K562 (cell line): ENCODE data around the gene ANKRD13B. TPM values are rescaled to one million over a fixed set of nuclear protein-coding genes. Genes with fewer than 3 reads are reported as not detected.

Experiments
- CTBP1 ChIP-seq: fragments of 450-650 bp; IDR thresholded peaks from 2 replicates; pipeline ENCODE4 v1.6.1; 2016; ENCODE audit warnings: borderline replicate concordance
- EP400 ChIP-seq: fragments of 450-650 bp; IDR thresholded peaks from 2 replicates; pipeline ENCODE4 v1.6.1; 2017; ENCODE audit warnings: antibody characterized with exemption, mild to moderate bottlenecking, moderate library complexity
- GATAD2B ChIP-seq: fragments of 450-650 bp; IDR thresholded peaks from 2 replicates; pipeline ENCODE4 v1.6.1; 2017; ENCODE audit warnings: mild to moderate bottlenecking, borderline replicate concordance
- HNRNPL ChIP-seq: fragments of 200-400 bp; formaldehyde crosslinking; IDR thresholded peaks from 2 replicates; pipeline ENCODE4 v1.6.1; 2017; ENCODE audit warnings: low read depth, mild to moderate bottlenecking, low read length
- PTBP1 ChIP-seq: fragments of 200-400 bp; formaldehyde crosslinking; IDR thresholded peaks from 2 replicates; pipeline ENCODE4 v1.6.1; 2017; ENCODE audit warnings: low read depth, low read length
- RB1 ChIP-seq: fragments of 450-650 bp; IDR thresholded peaks from 2 replicates; pipeline ENCODE4 v1.6.1; 2017; ENCODE audit warnings: low read depth, mild to moderate bottlenecking
- RBM15 ChIP-seq: fragments of 200-400 bp; formaldehyde crosslinking; IDR thresholded peaks from 2 replicates; pipeline ENCODE4 v1.6.1; 2018; ENCODE audit warnings: mild to moderate bottlenecking, low read length, moderate library complexity; ENCODE audit not compliant: insufficient read depth
- SAP30 ChIP-seq: fragments of 200-600 bp; sonication (generic); IDR thresholded peaks from 2 replicates; pipeline ENCODE4 v1.6.1; 2012; ENCODE audit warnings: borderline replicate concordance, low read depth, mild to moderate bottlenecking, moderate library complexity, low read length, control low read depth, inconsistent platforms; ENCODE audit not compliant: insufficient read depth, poor library complexity, severe bottlenecking
- SIN3B ChIP-seq: fragments of 450-650 bp; IDR thresholded peaks from 2 replicates; pipeline ENCODE4 v1.6.1; 2017; ENCODE audit warnings: low read depth, mild to moderate bottlenecking, moderate library complexity
- SMARCC2 ChIP-seq: fragments of 450-650 bp; IDR thresholded peaks from 2 replicates; pipeline ENCODE4 v1.6.1; 2017; ENCODE audit warnings: antibody characterized with exemption, moderate library complexity, mild to moderate bottlenecking, low read depth
- SRF ChIP-seq, 2 experiments: fragments of 250-450, 450-650 bp in 1 of 2; sonication (Bioruptor Pico) in 1 of 2; sonication (generic) in 1 of 2; formaldehyde crosslinking; IDR thresholded peaks; 2 replicates each; pipeline versions ENCODE4 v1.5.0 to v1.5.1; 2020 to 2022; ENCODE audit warnings: mild to moderate bottlenecking in 1 of 2, missing genetic modification reagents in 1 of 2
- YY1 ChIP-seq, 3 experiments: IDR thresholded peaks; 2 replicates each; pipeline ENCODE4 v1.6.1; 2011; ENCODE audit warnings: low read length in 2 of 3, mild to moderate bottlenecking in 2 of 3, moderate library complexity in 2 of 3, borderline replicate concordance in 1 of 3, control low read depth in 1 of 3, low read depth in 1 of 3; ENCODE audit not compliant: insufficient read depth in 3 of 3, insufficient replicate concordance in 2 of 3, control insufficient read depth in 1 of 3, insufficient read length in 1 of 3; ENCODE audit errors: extremely low read depth in 1 of 3
- ZC3H4 ChIP-seq: sonication (generic); formaldehyde crosslinking; IDR thresholded peaks from 2 replicates; pipeline ENCODE4 v1.9.0; 2021; ENCODE audit warnings: missing genetic modification reagents, borderline replicate concordance
- ZNF12 ChIP-seq: sonication (generic); formaldehyde crosslinking; IDR thresholded peaks from 2 replicates; pipeline ENCODE4 v1.4.0; 2020; ENCODE audit warnings: mild to moderate bottlenecking, missing genetic modification reagents
- polyA plus RNA-seq, 8 experiments: library from polyadenylated mRNA; depleted of rRNA in 4 of 8; stranded (reverse) in 5 of 8; unstranded in 3 of 8; fragments of >200 nt; fragmentation: Nextera tagmentation in 2 of 8; fragmentation: Illumina TruSeq in 1 of 8; extraction: Ambion mirVana in 2 of 8; extraction: Trizol in 1 of 8; gene quantifications; 2 replicates each; pipeline versions ENCODE4 v1.2.1 to v1.2.3, GENCODE V29; 2011 to 2014; ENCODE audit warnings: inconsistent platforms in 1 of 8, missing spikeins in 1 of 8
- total RNA-seq, 7 experiments: library from RNA; depleted of rRNA in 6 of 7; stranded (reverse); fragments of >200 nt in 6 of 7; fragmentation: Illumina TruSeq in 2 of 7; extraction: Trizol in 2 of 7; gene quantifications; 2 replicates each; pipeline versions ENCODE4 v1.2.1 to v1.2.3, GENCODE V29; 2011 to 2021; ENCODE audit warnings: low replicate concordance in 1 of 7
- TF ChIP-seq, protein P1 (sequence below): sonication (generic); formaldehyde crosslinking; IDR thresholded peaks from 2 replicates; pipeline ENCODE4 v1.8.1; 2023; ENCODE audit warnings: mild to moderate bottlenecking, missing genetic modification reagents
- TF ChIP-seq, protein P2 (sequence below): sonication (generic); formaldehyde crosslinking; IDR thresholded peaks from 2 replicates; pipeline ENCODE4 v1.8.0; 2022; ENCODE audit warnings: mild to moderate bottlenecking, missing genetic modification reagents
- TF ChIP-seq, protein P3 (sequence below): conservative IDR thresholded peaks from 2 replicates; pipeline ENCODE4 v1.6.1; 2011; ENCODE audit warnings: low read depth, mild to moderate bottlenecking, low read length; ENCODE audit not compliant: control insufficient read depth

Gene ANKRD13B
- total and polyA plus RNA-seq, 9 of the 15 experiments (the other 6 are each of a cell fraction or from before 2014, with no cell fraction given): 0.15 to 28.1 (median 4.6) TPM

DNA sequence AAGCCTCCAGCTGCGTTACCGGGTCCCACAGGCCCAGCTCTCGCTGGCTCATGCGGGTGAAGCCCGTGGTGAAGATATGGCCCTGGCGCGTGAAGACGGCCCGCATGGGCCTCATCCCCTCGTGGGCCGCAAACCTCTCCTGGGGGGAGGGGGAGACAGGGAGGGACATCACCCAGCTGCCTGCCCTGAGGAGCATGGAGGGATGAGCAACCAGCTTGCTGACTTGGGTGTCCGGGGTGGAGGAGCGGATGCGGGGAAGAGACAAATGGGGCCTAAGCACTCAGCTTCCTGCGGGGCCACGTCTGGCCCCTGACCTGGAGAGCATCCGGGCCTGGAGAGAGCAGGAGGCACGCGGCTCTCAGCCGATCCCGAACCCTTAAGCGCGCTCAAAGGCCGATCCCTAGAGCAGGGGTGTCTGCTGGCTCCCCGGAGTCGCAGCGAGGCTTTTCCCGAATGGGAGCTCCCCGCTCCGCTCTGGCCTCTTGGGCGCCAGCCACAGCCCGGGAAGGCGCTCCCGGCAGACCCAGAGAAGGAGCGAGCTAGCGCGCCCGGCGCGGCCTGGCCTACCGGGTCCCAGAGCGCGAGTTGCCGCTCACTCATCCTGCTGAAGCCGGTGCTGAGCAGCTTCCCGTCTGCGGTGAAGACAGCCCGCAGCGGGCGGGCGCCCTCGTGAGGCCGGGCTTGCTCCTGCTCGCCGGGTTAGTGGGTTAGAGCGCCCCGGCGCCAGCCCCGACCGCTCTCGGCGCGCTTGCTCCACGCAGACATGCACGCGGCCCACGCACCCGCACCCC is 24.7 kb downstream of the ANKRD13B start (continued):
- TF ChIP-seq, protein P1, sequence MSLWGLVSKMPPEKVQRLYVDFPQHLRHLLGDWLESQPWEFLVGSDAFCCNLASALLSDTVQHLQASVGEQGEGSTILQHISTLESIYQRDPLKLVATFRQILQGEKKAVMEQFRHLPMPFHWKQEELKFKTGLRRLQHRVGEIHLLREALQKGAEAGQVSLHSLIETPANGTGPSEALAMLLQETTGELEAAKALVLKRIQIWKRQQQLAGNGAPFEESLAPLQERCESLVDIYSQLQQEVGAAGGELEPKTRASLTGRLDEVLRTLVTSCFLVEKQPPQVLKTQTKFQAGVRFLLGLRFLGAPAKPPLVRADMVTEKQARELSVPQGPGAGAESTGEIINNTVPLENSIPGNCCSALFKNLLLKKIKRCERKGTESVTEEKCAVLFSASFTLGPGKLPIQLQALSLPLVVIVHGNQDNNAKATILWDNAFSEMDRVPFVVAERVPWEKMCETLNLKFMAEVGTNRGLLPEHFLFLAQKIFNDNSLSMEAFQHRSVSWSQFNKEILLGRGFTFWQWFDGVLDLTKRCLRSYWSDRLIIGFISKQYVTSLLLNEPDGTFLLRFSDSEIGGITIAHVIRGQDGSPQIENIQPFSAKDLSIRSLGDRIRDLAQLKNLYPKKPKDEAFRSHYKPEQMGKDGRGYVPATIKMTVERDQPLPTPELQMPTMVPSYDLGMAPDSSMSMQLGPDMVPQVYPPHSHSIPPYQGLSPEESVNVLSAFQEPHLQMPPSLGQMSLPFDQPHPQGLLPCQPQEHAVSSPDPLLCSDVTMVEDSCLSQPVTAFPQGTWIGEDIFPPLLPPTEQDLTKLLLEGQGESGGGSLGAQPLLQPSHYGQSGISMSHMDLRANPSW (CRISPR knock-in tag): no peak
- TF ChIP-seq SRF (CRISPR knock-in tag; IDR thresholded peaks at IDR 0.05) (peak in 1 of 2 experiments; percentile 30; a peak in 1 of 4 replicates), PTBP1 (no peak), CTBP1 (peak; percentile 94), GATAD2B (0 out of 2 replicates have a peak, but pooled peaks have one; percentile 36), SMARCC2 (no peak), HNRNPL (peak; percentile 33), ZNF12 (CRISPR knock-in tag) (0 out of 2 replicates have a peak, but pooled peaks have one; percentile 62), RBM15 (no peak), SIN3B (peak; percentile 51; the same call in 1 of the 2 replicates), SAP30 (no peak), RB1 (peak; percentile 94), ZC3H4 (no peak), YY1 (IDR thresholded peaks at IDR 0.05; ENCODE audit: borderline replicate concordance in 1 of 3, control insufficient read depth in 1 of 3, extremely low read depth in 1 of 3, insufficient read depth in 3 of 3, insufficient read length in 1 of 3, insufficient replicate concordance in 2 of 3, low read depth in 1 of 3, low read length in 2 of 3) (peak in 2 of 3 experiments; percentile 28 to 50), EP400 (peak; percentile 66; the same call in 1 of the 2 replicates)
- TF ChIP-seq, protein P2, sequence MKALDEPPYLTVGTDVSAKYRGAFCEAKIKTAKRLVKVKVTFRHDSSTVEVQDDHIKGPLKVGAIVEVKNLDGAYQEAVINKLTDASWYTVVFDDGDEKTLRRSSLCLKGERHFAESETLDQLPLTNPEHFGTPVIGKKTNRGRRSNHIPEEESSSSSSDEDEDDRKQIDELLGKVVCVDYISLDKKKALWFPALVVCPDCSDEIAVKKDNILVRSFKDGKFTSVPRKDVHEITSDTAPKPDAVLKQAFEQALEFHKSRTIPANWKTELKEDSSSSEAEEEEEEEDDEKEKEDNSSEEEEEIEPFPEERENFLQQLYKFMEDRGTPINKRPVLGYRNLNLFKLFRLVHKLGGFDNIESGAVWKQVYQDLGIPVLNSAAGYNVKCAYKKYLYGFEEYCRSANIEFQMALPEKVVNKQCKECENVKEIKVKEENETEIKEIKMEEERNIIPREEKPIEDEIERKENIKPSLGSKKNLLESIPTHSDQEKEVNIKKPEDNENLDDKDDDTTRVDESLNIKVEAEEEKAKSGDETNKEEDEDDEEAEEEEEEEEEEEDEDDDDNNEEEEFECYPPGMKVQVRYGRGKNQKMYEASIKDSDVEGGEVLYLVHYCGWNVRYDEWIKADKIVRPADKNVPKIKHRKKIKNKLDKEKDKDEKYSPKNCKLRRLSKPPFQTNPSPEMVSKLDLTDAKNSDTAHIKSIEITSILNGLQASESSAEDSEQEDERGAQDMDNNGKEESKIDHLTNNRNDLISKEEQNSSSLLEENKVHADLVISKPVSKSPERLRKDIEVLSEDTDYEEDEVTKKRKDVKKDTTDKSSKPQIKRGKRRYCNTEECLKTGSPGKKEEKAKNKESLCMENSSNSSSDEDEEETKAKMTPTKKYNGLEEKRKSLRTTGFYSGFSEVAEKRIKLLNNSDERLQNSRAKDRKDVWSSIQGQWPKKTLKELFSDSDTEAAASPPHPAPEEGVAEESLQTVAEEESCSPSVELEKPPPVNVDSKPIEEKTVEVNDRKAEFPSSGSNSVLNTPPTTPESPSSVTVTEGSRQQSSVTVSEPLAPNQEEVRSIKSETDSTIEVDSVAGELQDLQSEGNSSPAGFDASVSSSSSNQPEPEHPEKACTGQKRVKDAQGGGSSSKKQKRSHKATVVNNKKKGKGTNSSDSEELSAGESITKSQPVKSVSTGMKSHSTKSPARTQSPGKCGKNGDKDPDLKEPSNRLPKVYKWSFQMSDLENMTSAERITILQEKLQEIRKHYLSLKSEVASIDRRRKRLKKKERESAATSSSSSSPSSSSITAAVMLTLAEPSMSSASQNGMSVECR (CRISPR knock-in tag): peak; percentile 59; the same call in 1 of the 2 replicates
- TF ChIP-seq, protein P3, sequence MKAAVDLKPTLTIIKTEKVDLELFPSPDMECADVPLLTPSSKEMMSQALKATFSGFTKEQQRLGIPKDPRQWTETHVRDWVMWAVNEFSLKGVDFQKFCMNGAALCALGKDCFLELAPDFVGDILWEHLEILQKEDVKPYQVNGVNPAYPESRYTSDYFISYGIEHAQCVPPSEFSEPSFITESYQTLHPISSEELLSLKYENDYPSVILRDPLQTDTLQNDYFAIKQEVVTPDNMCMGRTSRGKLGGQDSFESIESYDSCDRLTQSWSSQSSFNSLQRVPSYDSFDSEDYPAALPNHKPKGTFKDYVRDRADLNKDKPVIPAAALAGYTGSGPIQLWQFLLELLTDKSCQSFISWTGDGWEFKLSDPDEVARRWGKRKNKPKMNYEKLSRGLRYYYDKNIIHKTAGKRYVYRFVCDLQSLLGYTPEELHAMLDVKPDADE: peak; percentile 28; the same call in 1 of the 2 replicates
